Thyroid gland (tissue), 4 donors: ENCODE data around the gene NOS1AP.

Experiments
- CTCF ChIP-seq, 6 experiments: fragments of 200-600 bp in 3 of 6; fragments of 450-650 bp in 3 of 6; sonication (generic) in 3 of 6; IDR thresholded peaks; one replicate each; pipeline ENCODE4 v1.5.1; 2016 to 2019; ENCODE audit warnings: antibody characterized with exemption in 6 of 6, mild to moderate bottlenecking in 2 of 6, inconsistent platforms in 1 of 6, moderate library complexity in 1 of 6
- POLR2A ChIP-seq, 2 donors: fragments of 450-650 bp; IDR thresholded peaks; one replicate each; pipeline ENCODE4 v1.6.1; 2017; ENCODE audit warnings: antibody characterized with exemption in 2 of 2, mild to moderate bottlenecking in 2 of 2, moderate library complexity in 1 of 2

- TF ChIP-seq POLR2A (IDR thresholded peaks at IDR 0.05) = no peak
- TF ChIP-seq CTCF (IDR thresholded peaks at IDR 0.05) = no peak
Measured at GRCh38 chr1:162036163-162036562, 33.3 kb upstream of the NOS1AP start.
